Loucy (cell line): ENCODE results near the gene PRIMPOL.

Experiments
- CTCF ChIP-seq: fragments of 200-600 bp; sonication (generic); conservative IDR thresholded peaks from 2 replicates; pipeline ENCODE4 v1.5.1; 2014; ENCODE audit warnings: mild to moderate bottlenecking, antibody characterized with exemption, low read length
- EZH2phosphoT487 ChIP-seq: fragments of 200-600 bp; IDR thresholded peaks from 2 replicates; pipeline ENCODE4 v1.6.1; 2018; ENCODE audit warnings: antibody characterized with exemption, mild to moderate bottlenecking, moderate library complexity, borderline replicate concordance

GRCh38 chr4:184674011-184674410, 24.5 kb downstream of the PRIMPOL start:
- TF ChIP-seq CTCF (no peak), EZH2phosphoT487 (no peak)
